Transverse colon (tissue), 4 donors: ENCODE data around the gene MRPL20. TPM values are rescaled to one million over a fixed set of nuclear protein-coding genes. Genes with fewer than 3 reads are reported as not detected.

Experiments
- DNase-seq: peaks from one replicate; pipeline ENCODE4 v3.0.0-alpha.2; 2019
- H3K27ac ChIP-seq, 4 donors: fragments of 200-600 bp; sonication (generic); 2 replicates each; pipeline ENCODE4 v1.5.1; 2016 to 2018; ENCODE audit warnings: inconsistent platforms in 4 of 4
- H3K27me3 ChIP-seq: fragments of 200-600 bp; sonication (generic); 2 replicates; pipeline ENCODE4 v1.5.1; 2017; ENCODE audit warnings: inconsistent platforms
- H3K36me3 ChIP-seq, 4 donors: fragments of 200-600 bp; sonication (generic); 2 replicates each; pipeline ENCODE4 v1.5.1; 2017 to 2019; ENCODE audit warnings: inconsistent platforms in 4 of 4
- H3K4me1 ChIP-seq, 4 donors: fragments of 200-600 bp; sonication (generic); 2 replicates each; pipeline ENCODE4 v1.5.1; 2017 to 2020; ENCODE audit warnings: inconsistent platforms in 4 of 4
- H3K4me3 ChIP-seq, 4 donors: fragments of 200-600 bp; sonication (generic); 1 replicate in 1 of 4; 2 replicates in 3 of 4; pipeline versions ENCODE4 v1.5.1 to v1.6.1; 2017 to 2019; ENCODE audit warnings: inconsistent platforms in 4 of 4
- H3K9me3 ChIP-seq, 2 donors: fragments of 200-600 bp; sonication (generic); 2 replicates each; pipeline ENCODE4 v1.5.1; 2017 to 2019; ENCODE audit warnings: inconsistent platforms in 2 of 2
- EP300 ChIP-seq: sonication (generic); formaldehyde crosslinking; IDR thresholded peaks from one replicate; pipeline ENCODE4 v1.6.1; 2017; ENCODE audit warnings: antibody characterized with exemption, low read depth
- POLR2A ChIP-seq: fragments of 450-650 bp; IDR thresholded peaks from one replicate; pipeline ENCODE4 v1.6.1; 2016; ENCODE audit warnings: antibody characterized with exemption, mild to moderate bottlenecking, moderate library complexity
- POLR2AphosphoS5 ChIP-seq, 3 donors: sonication (generic); formaldehyde crosslinking; IDR thresholded peaks; one replicate each; pipeline ENCODE4 v1.6.1; 2016; ENCODE audit warnings: antibody characterized with exemption in 3 of 3
- WGBS, 2 donors: methylation state at CpG; one replicate each; pipeline ENCODE4 v1.1.5; 2018; ENCODE audit warnings: low coverage in 1 of 2; 5-methylcytosine and 5-hydroxymethylcytosine counted together
- in situ Hi-C, 4 donors: fragments of 200-750 bp; cut with MboI; loops; one replicate each; pipeline versions ENCODE4 v1.15.0 to v1.15.1; 2017; ENCODE audit warnings: low sequenced_read_pairs in 3 of 4, low pct_ligation_motif_present in 1 of 4, low pct_unique_long_range_greater_than_20kb in 1 of 4
- intact Hi-C: fragments of 100-400 bp; cut with DNase I; formaldehyde crosslinking; loops from one replicate; pipeline ENCODE4 v1.15.1; 2023; ENCODE audit warnings: low total_unique reads
- total RNA-seq, 4 donors: library from RNA; depleted of rRNA; stranded (reverse); fragments of >200 nt; gene quantifications; one replicate each; pipeline ENCODE4 v1.1.0, GENCODE V29; 2016
- TF ChIP-seq, protein P1 (sequence below), 5 experiments: fragments of 200-600 bp in 3 of 5; fragments of 450-650 bp in 2 of 5; sonication (generic) in 3 of 5; IDR thresholded peaks; 1 replicate in 2 of 5; 2 replicates in 3 of 5; pipeline ENCODE4 v1.5.1; 2016 to 2017; ENCODE audit warnings: antibody characterized with exemption in 5 of 5, inconsistent platforms in 3 of 5, mild to moderate bottlenecking in 2 of 5, moderate library complexity in 1 of 5

Gene MRPL20
- total RNA-seq, 4 donors from 2014 or later: 40.0 to 183 (median 97.0) TPM

DNA sequence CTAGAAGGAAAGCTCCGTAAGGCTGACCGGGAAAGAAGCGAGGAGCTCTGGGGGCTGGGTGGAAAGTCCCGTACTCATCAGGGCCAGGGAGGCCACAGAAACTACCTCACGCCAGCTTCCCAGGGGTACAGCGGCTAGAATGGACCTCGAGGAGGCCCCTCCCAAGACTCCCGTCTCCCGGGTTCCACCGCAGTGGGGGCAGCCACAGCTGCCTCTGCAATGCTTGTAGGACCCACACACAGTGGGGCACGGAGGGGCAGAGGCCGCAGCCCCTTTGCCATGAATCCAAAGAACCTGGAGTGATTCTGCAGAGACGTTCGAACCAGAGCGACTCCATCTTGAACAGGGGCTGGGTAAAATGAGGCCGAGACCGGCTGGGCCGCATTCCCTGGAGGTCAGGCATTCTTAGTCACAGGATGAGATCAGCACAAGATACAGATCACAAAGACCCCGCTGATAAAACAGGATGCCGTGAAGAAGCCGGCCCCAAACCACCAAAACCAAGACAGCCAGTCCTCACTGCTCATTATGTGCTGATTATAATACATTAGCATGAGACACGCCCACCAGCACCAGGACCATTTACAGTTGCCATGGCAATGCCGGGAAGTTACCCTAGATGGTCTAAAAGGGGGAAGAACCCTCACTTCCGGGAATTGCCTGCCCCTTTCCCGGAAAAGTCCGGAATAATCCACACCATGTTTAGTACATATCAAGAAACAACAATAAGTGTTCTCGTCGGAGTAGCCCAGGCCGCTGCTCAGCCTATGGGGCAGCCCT is 15.6 kb upstream of the MRPL20 start:
- peaks cover 0 to 17% (median 7%) of the 10 kb centered on the region in 4 donors for H3K4me1 ChIP-seq
- TF ChIP-seq, protein P1, sequence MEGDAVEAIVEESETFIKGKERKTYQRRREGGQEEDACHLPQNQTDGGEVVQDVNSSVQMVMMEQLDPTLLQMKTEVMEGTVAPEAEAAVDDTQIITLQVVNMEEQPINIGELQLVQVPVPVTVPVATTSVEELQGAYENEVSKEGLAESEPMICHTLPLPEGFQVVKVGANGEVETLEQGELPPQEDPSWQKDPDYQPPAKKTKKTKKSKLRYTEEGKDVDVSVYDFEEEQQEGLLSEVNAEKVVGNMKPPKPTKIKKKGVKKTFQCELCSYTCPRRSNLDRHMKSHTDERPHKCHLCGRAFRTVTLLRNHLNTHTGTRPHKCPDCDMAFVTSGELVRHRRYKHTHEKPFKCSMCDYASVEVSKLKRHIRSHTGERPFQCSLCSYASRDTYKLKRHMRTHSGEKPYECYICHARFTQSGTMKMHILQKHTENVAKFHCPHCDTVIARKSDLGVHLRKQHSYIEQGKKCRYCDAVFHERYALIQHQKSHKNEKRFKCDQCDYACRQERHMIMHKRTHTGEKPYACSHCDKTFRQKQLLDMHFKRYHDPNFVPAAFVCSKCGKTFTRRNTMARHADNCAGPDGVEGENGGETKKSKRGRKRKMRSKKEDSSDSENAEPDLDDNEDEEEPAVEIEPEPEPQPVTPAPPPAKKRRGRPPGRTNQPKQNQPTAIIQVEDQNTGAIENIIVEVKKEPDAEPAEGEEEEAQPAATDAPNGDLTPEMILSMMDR (IDR thresholded peaks at IDR 0.05): no peak
- no peak for TF ChIP-seq POLR2AphosphoS5 (IDR thresholded peaks at IDR 0.05)
- TF ChIP-seq POLR2A: no peak
- TF ChIP-seq EP300: no peak
- in situ Hi-C loops: no loop called here
- intact Hi-C loops: no loop called here
- DNase-seq: no peak
- no peaks in the 10 kb centered on the region for H3K36me3 ChIP-seq
- H3K27me3 ChIP-seq: peaks cover 33% of the 10 kb centered on the region
- H3K9me3 ChIP-seq: no peaks in the 10 kb centered on the region
- WGBS, 2 donors: 61 to 64% methylated on average over 11 to 29 of the region's 29 CpGs
- H3K4me3 ChIP-seq: no peak overlapping the region
- peak overlapping the region in 1 of 4 donors; percentile 4 for H3K27ac ChIP-seq

DNA sequence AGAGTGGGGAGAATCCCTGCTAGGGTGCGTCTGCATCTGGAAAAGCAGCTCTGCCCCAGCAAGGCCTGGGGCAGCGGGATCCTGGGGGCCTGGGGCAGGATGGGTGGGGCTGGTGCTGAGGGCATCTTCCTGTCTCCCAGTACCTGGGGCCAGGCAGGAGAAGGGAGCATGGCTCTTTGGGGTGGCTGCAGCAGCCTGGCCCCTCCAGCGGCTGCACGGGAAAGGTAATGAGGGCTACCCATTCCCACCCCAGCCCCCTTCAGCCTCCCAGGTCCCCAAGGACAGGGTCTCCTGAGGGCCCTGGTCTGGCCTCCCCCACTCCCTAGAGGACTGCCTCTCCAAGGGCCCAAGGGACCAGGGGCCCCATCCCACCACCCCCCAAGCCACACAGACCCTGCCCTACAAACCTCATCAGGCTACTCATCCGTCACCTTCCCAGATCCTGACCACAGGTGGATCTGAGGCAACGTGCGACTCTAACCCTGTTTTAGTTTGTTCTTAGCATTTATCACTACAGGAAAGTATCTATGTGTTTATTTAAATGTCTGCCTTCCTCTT is 14.9 kb upstream of the MRPL20 start:
- intact Hi-C loops: no loop called here
- 61 to 79% methylated on average over 3 to 7 of the region's 7 CpGs for WGBS, 2 donors
- no peak for DNase-seq

DNA sequence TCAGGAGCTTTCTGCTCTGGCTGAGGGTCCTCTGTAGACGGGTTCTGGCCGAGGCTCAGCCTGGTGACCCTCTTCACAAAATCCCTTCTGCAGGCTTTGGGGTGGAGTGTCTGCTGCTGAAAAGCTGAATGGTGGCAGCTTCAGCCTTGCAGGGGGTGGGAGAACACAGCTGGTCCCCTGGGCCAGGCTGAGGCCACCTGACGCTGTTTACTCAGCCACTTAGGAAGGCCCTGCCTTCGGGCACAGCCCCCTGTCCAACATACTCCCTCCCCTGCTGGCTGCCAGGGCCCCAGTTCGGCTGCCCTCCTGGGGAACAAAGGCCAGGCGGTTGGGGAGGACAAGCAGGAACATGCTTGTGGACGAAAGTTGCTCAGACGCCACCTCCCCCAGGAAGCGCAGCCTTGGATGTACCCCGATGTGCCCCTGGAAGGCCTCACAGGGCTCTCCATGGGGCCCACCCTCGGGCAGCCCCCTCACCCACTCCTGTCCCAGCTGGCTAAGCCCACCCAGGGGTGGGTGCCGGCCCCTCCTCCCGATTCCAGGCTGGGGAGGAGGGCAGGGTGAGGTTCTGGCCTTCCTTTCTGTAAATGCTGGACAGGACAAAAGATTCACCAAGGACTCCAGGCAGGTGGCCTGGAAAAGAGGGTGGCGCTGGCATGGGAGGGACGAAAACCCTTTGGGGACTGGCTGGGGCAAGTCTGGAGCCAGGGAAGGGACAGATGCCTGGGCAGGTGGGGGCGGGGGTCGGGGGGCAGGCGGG is 14.2 kb upstream of the MRPL20 start, which contains the start of gene ANKRD65:
TSS of gene ANKRD65 (minus strand) at position 130 of the 760 bp plus-strand sequence. CDS start 271 bp downstream, outside the sequence.
- intact Hi-C loops: no loop called here

More for the DNA sequence above, 14.9 kb upstream of the MRPL20 start:
- Histone ChIP-seq H3K4me1 (peaks cover 0 to 15% (median 7%) of the 10 kb centered on the region in 4 donors), H3K27ac (peak overlapping the region in 1 of 4 donors; percentile 4), H3K9me3 (no peaks in the 10 kb centered on the region), H3K4me3 (no peak overlapping the region), H3K36me3 (no peaks in the 10 kb centered on the region), H3K27me3 (peaks cover 29% of the 10 kb centered on the region)
- in situ Hi-C loops: no loop called here
- TF ChIP-seq, protein P1 (IDR thresholded peaks at IDR 0.05): no peak
- TF ChIP-seq EP300: no peak
- no peak for TF ChIP-seq POLR2AphosphoS5 (IDR thresholded peaks at IDR 0.05)
- no peak for TF ChIP-seq POLR2A

DNA sequence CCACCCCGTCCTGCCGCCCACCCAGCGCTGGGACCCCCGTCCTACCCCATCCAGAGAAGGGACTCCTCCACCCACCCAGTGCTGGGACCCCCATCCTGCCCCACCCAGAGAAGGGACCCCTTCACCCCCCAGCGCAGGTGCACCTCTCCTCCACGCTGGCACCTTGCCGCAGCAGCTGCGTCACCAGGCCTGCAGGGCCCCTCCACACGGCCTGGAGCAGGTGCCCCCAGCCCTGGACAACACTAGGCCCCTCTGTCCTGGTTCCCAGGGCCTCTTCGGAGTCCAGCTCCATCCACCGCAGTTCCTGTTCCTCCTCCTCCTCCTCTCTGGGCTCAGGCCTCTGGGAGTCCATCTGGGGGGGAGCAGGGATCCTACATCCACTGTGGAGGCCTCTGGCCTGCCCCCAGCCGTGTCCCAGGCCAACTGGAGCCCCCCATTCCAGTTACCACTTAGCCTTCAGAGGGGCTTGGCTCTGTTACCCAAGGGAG is 13.6 kb upstream of the MRPL20 start:
- intact Hi-C loops: no loop called here
- Histone ChIP-seq H3K27ac (peak overlapping the region; percentile 4 to 44 (median 33)), H3K4me1 (peaks cover 0 to 15% (median 7%) of the 10 kb centered on the region in 4 donors), H3K27me3 (peaks cover 18% of the 10 kb centered on the region), H3K36me3 (no peaks in the 10 kb centered on the region), H3K9me3 (no peaks in the 10 kb centered on the region), H3K4me3 (peak overlapping the region in 3 of 4 donors; percentile 14 to 36 (median 35))
- TF ChIP-seq POLR2A: no peak
- TF ChIP-seq, protein P1 (IDR thresholded peaks at IDR 0.05): no peak
- TF ChIP-seq POLR2AphosphoS5 (IDR thresholded peaks at IDR 0.05): no peak
- no peak for TF ChIP-seq EP300
- in situ Hi-C loops: no loop called here
- no peak for DNase-seq
- 72% methylated on average over 9 of the region's 12 CpGs; no CpG with 5 or more reads in 1 of the 2 donors for WGBS, 2 donors

More for the DNA sequence above, 14.2 kb upstream of the MRPL20 start, which contains the start of gene ANKRD65:
- Histone ChIP-seq H3K36me3 (no peaks in the 10 kb centered on the region), H3K4me1 (peaks cover 0 to 15% (median 7%) of the 10 kb centered on the region in 4 donors), H3K4me3 (peak within 1 kb of the TSS in 3 of 4 donors; percentile 14 to 36 (median 35)), H3K27ac (peak within 1 kb of the TSS; percentile 4 to 44 (median 33)), H3K27me3 (peaks cover 23% of the 10 kb centered on the region), H3K9me3 (no peaks in the 10 kb centered on the region)
- DNase-seq: no peak
- TF ChIP-seq POLR2AphosphoS5 (IDR thresholded peaks at IDR 0.05) (no peak), POLR2A (no peak)
- 77% methylated on average over 18 of the region's 18 CpGs; no CpG with 5 or more reads in 1 of the 2 donors for WGBS, 2 donors
- in situ Hi-C loops: no loop called here
